H9 (cell line): ENCODE results near the gene WDR27. TPM values are rescaled to one million over a fixed set of nuclear protein-coding genes. Genes with fewer than 3 reads are reported as not detected.

Experiments
- DNase-seq: peaks from one replicate; pipeline ENCODE4 v3.0.0-alpha.2; 2017
- H2AFZ ChIP-seq: one replicate; pipeline ENCODE4 v1.6.1; 2013; ENCODE audit warnings: mild to moderate bottlenecking, low read length, control low read depth, moderate library complexity
- H2AK5ac ChIP-seq: 2 replicates; pipeline ENCODE4 v1.6.1; 2013; ENCODE audit warnings: low read length, control low read depth, mixed read lengths; ENCODE audit not compliant: insufficient read length
- H2BK120ac ChIP-seq: one replicate; pipeline ENCODE4 v1.6.1; 2013; ENCODE audit warnings: low read depth, mild to moderate bottlenecking, low read length, control low read depth, inconsistent platforms; ENCODE audit not compliant: poor library complexity, severe bottlenecking
- H2BK12ac ChIP-seq: 2 replicates; pipeline ENCODE4 v1.6.1; 2013; ENCODE audit warnings: low read length, control low read depth, mixed read lengths, low read depth; ENCODE audit not compliant: insufficient read length
- H2BK15ac ChIP-seq: 2 replicates; pipeline ENCODE4 v1.6.1; 2013; ENCODE audit warnings: low read depth, low read length, control low read depth
- H2BK20ac ChIP-seq: one replicate; pipeline ENCODE4 v1.6.1; 2013; ENCODE audit warnings: low read depth, mild to moderate bottlenecking, low read length, control low read depth, inconsistent platforms; ENCODE audit not compliant: poor library complexity, severe bottlenecking
- H2BK5ac ChIP-seq: 2 replicates; pipeline ENCODE4 v1.6.1; 2013; ENCODE audit warnings: low read length, control low read depth, mixed read lengths; ENCODE audit not compliant: insufficient read length
- H3K14ac ChIP-seq: 2 replicates; pipeline ENCODE4 v1.6.1; 2013; ENCODE audit warnings: low read length, control low read depth; ENCODE audit not compliant: insufficient read depth
- H3K18ac ChIP-seq: 2 replicates; pipeline ENCODE4 v1.6.1; 2013; ENCODE audit warnings: low read depth, mild to moderate bottlenecking, mixed read lengths, low read length, control low read depth; ENCODE audit not compliant: insufficient read length
- H3K23ac ChIP-seq: 2 replicates; pipeline ENCODE4 v1.6.1; 2013; ENCODE audit warnings: low read length, control low read depth, mixed read lengths, low read depth; ENCODE audit not compliant: insufficient read length
- H3K23me2 ChIP-seq: 2 replicates; pipeline ENCODE4 v1.6.1; 2013; ENCODE audit warnings: low read depth, mild to moderate bottlenecking, mixed read lengths, low read length, control low read depth; ENCODE audit not compliant: insufficient read length, poor library complexity, severe bottlenecking
- H3K27ac ChIP-seq: 2 replicates; pipeline ENCODE4 v1.5.1; 2013; ENCODE audit warnings: low read length, control low read depth, mixed read lengths, low read depth; ENCODE audit not compliant: insufficient read length
- H3K27me3 ChIP-seq: 2 replicates; pipeline ENCODE4 v1.6.1; 2013; ENCODE audit warnings: low read length, control low read depth, inconsistent platforms; ENCODE audit not compliant: insufficient read depth
- H3K4ac ChIP-seq: 2 replicates; pipeline ENCODE4 v1.6.1; 2013; ENCODE audit warnings: low read depth, mild to moderate bottlenecking, control low read depth, inconsistent platforms, low read length, moderate library complexity
- H3K4me1 ChIP-seq: 2 replicates; pipeline ENCODE4 v1.6.1; 2013; ENCODE audit warnings: low read length, control low read depth, inconsistent platforms; ENCODE audit not compliant: insufficient read depth
- H3K4me2 ChIP-seq: 2 replicates; pipeline ENCODE4 v1.6.1; 2013; ENCODE audit warnings: low read length, control low read depth, mixed read lengths; ENCODE audit not compliant: insufficient read length, insufficient read depth
- H3K56ac ChIP-seq: 2 replicates; pipeline ENCODE4 v1.6.1; 2013; ENCODE audit warnings: low read depth, mild to moderate bottlenecking, mixed read lengths, low read length, control low read depth; ENCODE audit not compliant: insufficient read length
- H3K79me1 ChIP-seq: 2 replicates; pipeline ENCODE4 v1.6.1; 2013; ENCODE audit warnings: low read depth, mild to moderate bottlenecking, moderate library complexity, low read length, control low read depth, inconsistent platforms; ENCODE audit not compliant: insufficient read depth, poor library complexity, severe bottlenecking
- H3K79me2 ChIP-seq: 2 replicates; pipeline ENCODE4 v1.6.1; 2013; ENCODE audit warnings: low read length, control low read depth, inconsistent platforms; ENCODE audit not compliant: insufficient read depth
- H3K9ac ChIP-seq: 2 replicates; pipeline ENCODE4 v1.6.1; 2013; ENCODE audit warnings: low read length, control low read depth, mixed read lengths; ENCODE audit not compliant: insufficient read length; ENCODE audit errors: extremely low read depth
- H3K9me3 ChIP-seq: one replicate; pipeline ENCODE4 v1.6.1; 2013; ENCODE audit warnings: low read depth, low read length, inconsistent platforms; ENCODE audit not compliant: control insufficient read depth
- H3T11ph ChIP-seq: one replicate; pipeline ENCODE4 v1.6.1; 2013; ENCODE audit warnings: mild to moderate bottlenecking, low read length, control low read depth, inconsistent platforms
- H4K20me1 ChIP-seq: one replicate; pipeline ENCODE4 v1.6.1; 2013; ENCODE audit not compliant: control insufficient read depth, insufficient read length, insufficient read depth
- H4K5ac ChIP-seq: 2 replicates; pipeline ENCODE4 v1.6.1; 2013; ENCODE audit warnings: low read depth, mild to moderate bottlenecking, mixed read lengths, low read length, control low read depth; ENCODE audit not compliant: insufficient read length
- H4K8ac ChIP-seq: replicated peaks from 2 replicates; pipeline ENCODE4 v1.6.1; 2013; ENCODE audit warnings: low read length, control low read depth, mixed read lengths, low read depth; ENCODE audit not compliant: insufficient read length
- H4K91ac ChIP-seq: 2 replicates; pipeline ENCODE4 v1.6.1; 2013; ENCODE audit warnings: low read depth, mild to moderate bottlenecking, moderate library complexity, mixed read lengths, low read length, control low read depth; ENCODE audit not compliant: insufficient read length
- H3K27ac Mint-ChIP-seq, 3 experiments: 2 replicates in 2 of 3; 3 replicates in 1 of 3; pipeline ENCODE4 v1.8.0; 2020 to 2021; ENCODE audit warnings: mixed read lengths in 3 of 3, mild to moderate bottlenecking in 1 of 3, moderate library complexity in 1 of 3
- H3K27me3 Mint-ChIP-seq: 2 replicates; pipeline ENCODE4 v1.8.0; 2021; ENCODE audit warnings: low read depth, mild to moderate bottlenecking, moderate library complexity, mixed read lengths
- H3K36me3 Mint-ChIP-seq, 3 experiments: 2 replicates in 2 of 3; 3 replicates in 1 of 3; pipeline ENCODE4 v1.8.0; 2020 to 2021; ENCODE audit warnings: low read depth in 3 of 3, mixed read lengths in 3 of 3; ENCODE audit not compliant: insufficient read depth in 1 of 3
- H3K4me1 Mint-ChIP-seq, 2 experiments: 2 replicates each; pipeline ENCODE4 v1.8.0; 2020; ENCODE audit warnings: mixed read lengths in 2 of 2
- H3K4me3 Mint-ChIP-seq, 2 experiments: 2 replicates in 1 of 2; 3 replicates in 1 of 2; pipeline ENCODE4 v1.8.0; 2020 to 2021; ENCODE audit warnings: mild to moderate bottlenecking in 2 of 2, mixed read lengths in 2 of 2, moderate library complexity in 1 of 2
- H3K9me3 Mint-ChIP-seq, 2 experiments: 2 replicates in 1 of 2; 3 replicates in 1 of 2; pipeline ENCODE4 v1.8.0; 2020; ENCODE audit warnings: mild to moderate bottlenecking in 2 of 2, mixed read lengths in 2 of 2, moderate library complexity in 1 of 2
- WGBS: extraction: QIAGEN DNeasy Blood & Tissue Kit; methylation state at CpG from one replicate; pipeline ENCODE4 v1.1.7; 2013; ENCODE audit warnings: missing lambda C conversion rate, low lambda C conversion rate, mixed read lengths; ENCODE audit not compliant: insufficient read length; ENCODE audit errors: extremely low coverage; 5-methylcytosine and 5-hydroxymethylcytosine counted together
- total RNA-seq: library from RNA; stranded (reverse); gene quantifications from 2 replicates; pipeline ENCODE4 v1.2.1, GENCODE V29; 2021
- TF ChIP-seq, protein P1 (sequence below): fragments of 200-600 bp; sonication (generic); conservative IDR thresholded peaks from 3 replicates; pipeline ENCODE4 v1.8.0; 2021; ENCODE audit warnings: antibody characterized with exemption, mild to moderate bottlenecking

WDR27 gene
- total RNA-seq, 1 experiment from 2014 or later = 48.7 TPM

DNA sequence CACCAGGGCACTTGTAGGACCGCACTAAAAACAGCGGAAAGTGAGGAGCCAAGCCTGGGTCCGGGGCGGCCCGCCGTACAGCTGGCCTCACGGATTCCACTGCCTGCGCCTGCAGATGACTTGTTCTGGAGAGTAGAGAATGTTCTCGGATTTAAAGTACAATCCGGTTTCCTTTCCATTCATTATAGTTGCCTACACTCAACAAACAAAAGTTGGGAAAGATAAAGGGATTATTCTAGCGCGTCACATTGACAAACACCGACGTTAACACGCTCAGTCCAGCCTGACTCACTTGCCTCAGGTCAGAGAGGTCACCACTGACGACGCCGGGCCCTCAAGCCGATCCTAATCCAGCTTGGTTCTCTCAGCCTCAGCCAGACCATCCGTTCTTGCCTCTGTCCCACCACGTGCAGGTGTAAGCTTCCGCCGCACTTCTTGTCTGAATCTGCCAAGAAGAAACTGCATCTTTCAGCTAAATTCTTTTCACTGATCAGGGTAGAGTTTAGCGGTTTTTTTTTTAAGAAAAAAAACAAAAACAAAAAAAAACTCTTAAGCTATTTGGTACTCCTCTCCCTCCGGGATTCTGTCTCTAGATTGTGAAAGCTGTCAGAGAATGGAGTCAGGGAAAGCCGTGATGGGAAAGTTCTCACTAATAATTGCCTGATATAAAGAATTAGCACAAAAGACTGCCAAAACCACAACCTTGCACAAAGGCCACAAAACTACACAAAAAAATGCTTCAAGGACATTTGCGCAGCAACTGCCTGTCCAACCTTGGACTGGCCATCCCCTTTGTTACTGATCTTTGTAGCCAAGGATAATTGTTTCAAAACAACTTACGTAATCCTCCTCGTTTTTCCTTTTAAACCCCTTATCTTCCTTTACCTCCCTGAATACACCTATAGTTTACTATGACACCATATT lies 23.6 kb upstream of the WDR27 start:
- H2AK5ac ChIP-seq = no peak overlapping the region
- peak overlapping the region; percentile 60 for H3K4me2 ChIP-seq
- no peak overlapping the region for H2BK20ac ChIP-seq
- peak overlapping the region; percentile 98 for H3K18ac ChIP-seq
- H3K4me3 Mint-ChIP-seq = peak overlapping the region; percentile 79 to 88
- H4K91ac ChIP-seq = peak overlapping the region; percentile 54
- H3K27me3 Mint-ChIP-seq = peaks cover 4% of the 10 kb centered on the region
- no peak overlapping the region for H2BK120ac ChIP-seq
- no peaks in the 10 kb centered on the region for H3K27me3 ChIP-seq
- H2BK5ac ChIP-seq = no peak overlapping the region
- no peak overlapping the region for H3K27ac ChIP-seq
- no peak overlapping the region for H3T11ph ChIP-seq
- peak overlapping the region; percentile 54 for H4K5ac ChIP-seq
- no peaks in the 10 kb centered on the region for H3K9me3 ChIP-seq
- no peaks in the 10 kb centered on the region for H3K79me1 ChIP-seq
- H2BK15ac ChIP-seq = no peak overlapping the region
- peak; percentile 66 for DNase-seq
- H3K4me1 ChIP-seq = no peaks in the 10 kb centered on the region; the same call in 1 of the 2 replicates
- no peak overlapping the region for H4K8ac ChIP-seq
- 100% methylated on average over 2 of the region's 29 CpGs for WGBS
- no peaks in the 10 kb centered on the region for H4K20me1 ChIP-seq
- H2BK12ac ChIP-seq = no peak overlapping the region
- no peak overlapping the region for H3K56ac ChIP-seq
- H3K23me2 ChIP-seq = peaks cover 18% of the 10 kb centered on the region
- H3K4ac ChIP-seq = peak overlapping the region; percentile 78; the same call in 1 of the 2 replicates
- peaks cover 2% of the 10 kb centered on the region; the same call in 1 of the 2 replicates for H3K79me2 ChIP-seq
- H3K14ac ChIP-seq = peak overlapping the region; percentile 100
- TF ChIP-seq, protein P1, sequence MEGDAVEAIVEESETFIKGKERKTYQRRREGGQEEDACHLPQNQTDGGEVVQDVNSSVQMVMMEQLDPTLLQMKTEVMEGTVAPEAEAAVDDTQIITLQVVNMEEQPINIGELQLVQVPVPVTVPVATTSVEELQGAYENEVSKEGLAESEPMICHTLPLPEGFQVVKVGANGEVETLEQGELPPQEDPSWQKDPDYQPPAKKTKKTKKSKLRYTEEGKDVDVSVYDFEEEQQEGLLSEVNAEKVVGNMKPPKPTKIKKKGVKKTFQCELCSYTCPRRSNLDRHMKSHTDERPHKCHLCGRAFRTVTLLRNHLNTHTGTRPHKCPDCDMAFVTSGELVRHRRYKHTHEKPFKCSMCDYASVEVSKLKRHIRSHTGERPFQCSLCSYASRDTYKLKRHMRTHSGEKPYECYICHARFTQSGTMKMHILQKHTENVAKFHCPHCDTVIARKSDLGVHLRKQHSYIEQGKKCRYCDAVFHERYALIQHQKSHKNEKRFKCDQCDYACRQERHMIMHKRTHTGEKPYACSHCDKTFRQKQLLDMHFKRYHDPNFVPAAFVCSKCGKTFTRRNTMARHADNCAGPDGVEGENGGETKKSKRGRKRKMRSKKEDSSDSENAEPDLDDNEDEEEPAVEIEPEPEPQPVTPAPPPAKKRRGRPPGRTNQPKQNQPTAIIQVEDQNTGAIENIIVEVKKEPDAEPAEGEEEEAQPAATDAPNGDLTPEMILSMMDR = no peak
- H3K9ac ChIP-seq = peak overlapping the region; percentile 87
- peaks cover 0 to 9% (median 1%) of the 10 kb centered on the region in 3 experiments; a peak in 3 of 7 replicates for H3K36me3 Mint-ChIP-seq
- H3K9me3 Mint-ChIP-seq = no peaks in the 10 kb centered on the region; a peak in 2 of 5 replicates
- H3K23ac ChIP-seq = no peak overlapping the region
- peaks cover 23 to 24% of the 10 kb centered on the region in 2 experiments for H3K4me1 Mint-ChIP-seq
- no peak overlapping the region for H2AFZ ChIP-seq
- peak overlapping the region; percentile 42 to 95 (median 79); a peak in 6 of 7 replicates for H3K27ac Mint-ChIP-seq
